SHP77 (cell line): Measurements from ENCODE around the gene YPEL1.
"Not testable (repeated sequence)": the region's sequence is repeated elsewhere in the genome, so short reads cannot be mapped to it uniquely, and the experiment has no call there.

Source experiments
- DNase-seq, 2 experiments: peaks; one replicate each; lab custom pipeline; 2025; lab: John Stamatoyannopoulos, UW

The YPEL1 gene

GRCh38 chr22:21698430-21699329 is 36.9 kb downstream of the YPEL1 start:
- DNase-seq = no peak

GRCh38 chr22:21697880-21698279 is 37.7 kb downstream of the YPEL1 start:
- no peak for DNase-seq

- no peak for DNase-seq
Measured at GRCh38 chr22:21697021-21697771, 38.4 kb downstream of the YPEL1 start.

GRCh38 chr22:21696115-21696514 is 39.5 kb downstream of the YPEL1 start:
- no peak for DNase-seq

- no peak for DNase-seq
Measured at GRCh38 chr22:21695430-21696085, 40.0 kb downstream of the YPEL1 start.

GRCh38 chr22:21694795-21695429 is 40.7 kb downstream of the YPEL1 start:
- DNase-seq = no peak

- DNase-seq = no peak
Measured at GRCh38 chr22:21694394-21694793, 41.2 kb downstream of the YPEL1 start.

GRCh38 chr22:21693999-21694341 is 41.6 kb downstream of the YPEL1 start:
- no peak for DNase-seq

- DNase-seq = no peak
Measured at GRCh38 chr22:21693333-21693998, 42.1 kb downstream of the YPEL1 start.

- not testable (repeated sequence) for DNase-seq
Measured at GRCh38 chr22:21692856-21693255, 42.7 kb downstream of the YPEL1 start.

GRCh38 chr22:21691816-21692215 is 43.8 kb downstream of the YPEL1 start:
- DNase-seq = no peak

- DNase-seq = no peak
Measured at GRCh38 chr22:21690401-21690801, 45.2 kb downstream of the YPEL1 start.

GRCh38 chr22:21688706-21689381 is 46.8 kb downstream of the YPEL1 start:
- DNase-seq = no peak

- DNase-seq = no peak
Measured at GRCh38 chr22:21688341-21688705, 47.3 kb downstream of the YPEL1 start.

GRCh38 chr22:21687685-21688259 is 47.8 kb downstream of the YPEL1 start:
- DNase-seq = no peak

GRCh38 chr22:21686634-21687393 is 48.8 kb downstream of the YPEL1 start:
- no peak for DNase-seq

- DNase-seq = no peak
Measured at GRCh38 chr22:21686193-21686608, 49.4 kb downstream of the YPEL1 start.

GRCh38 chr22:21685164-21685513 is 50.5 kb downstream of the YPEL1 start:
- DNase-seq = no peak

GRCh38 chr22:21684492-21685163 is 51.0 kb downstream of the YPEL1 start:
- no peak for DNase-seq

GRCh38 chr22:21683401-21683811 is 52.2 kb downstream of the YPEL1 start:
- DNase-seq = no peak
